HEK293 (cell line): ENCODE measurements around the gene DACT2.

Experiments used
- SP2 ChIP-seq: fragments of 450-650 bp; formaldehyde crosslinking; IDR thresholded peaks from 2 replicates; pipeline ENCODE4 v1.5.1; 2016; ENCODE audit warnings: missing biosample characterization, missing genetic modification characterization
- ZFP37 ChIP-seq: fragments of 450-650 bp; formaldehyde crosslinking; IDR thresholded peaks from 2 replicates; pipeline ENCODE4 v1.5.1; 2016; ENCODE audit warnings: missing biosample characterization, missing genetic modification characterization
- TF ChIP-seq, protein P1 (sequence below): fragments of 450-650 bp; formaldehyde crosslinking; IDR thresholded peaks from 2 replicates; pipeline ENCODE4 v1.5.1; 2016; ENCODE audit warnings: missing biosample characterization, missing genetic modification characterization
- TF ChIP-seq, protein P2 (sequence below): fragments of 450-650 bp; formaldehyde crosslinking; IDR thresholded peaks from 2 replicates; pipeline ENCODE4 v1.5.1; 2016; ENCODE audit warnings: missing biosample characterization, missing genetic modification characterization

DNA sequence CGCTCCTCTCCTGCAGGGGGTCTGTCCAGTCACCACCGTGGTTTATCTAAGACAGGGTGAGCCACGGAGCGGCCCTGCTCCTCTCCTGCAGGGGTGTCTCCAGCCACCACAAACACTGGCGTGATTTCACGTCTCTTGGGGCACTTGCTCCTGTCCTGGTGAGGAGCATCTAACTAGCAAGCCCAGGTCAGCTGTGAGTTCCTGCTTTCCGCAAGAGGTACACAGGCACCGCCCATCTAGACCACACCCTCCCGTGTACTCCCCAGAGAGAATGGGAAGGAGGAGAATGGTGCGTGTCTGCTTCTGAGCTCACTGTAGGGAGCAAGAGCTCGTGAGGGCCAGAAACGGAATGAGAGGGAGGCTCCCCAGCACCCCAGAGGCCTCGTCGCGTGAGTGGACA is 40.7 kb downstream of the DACT2 start:
- TF ChIP-seq, protein P1, sequence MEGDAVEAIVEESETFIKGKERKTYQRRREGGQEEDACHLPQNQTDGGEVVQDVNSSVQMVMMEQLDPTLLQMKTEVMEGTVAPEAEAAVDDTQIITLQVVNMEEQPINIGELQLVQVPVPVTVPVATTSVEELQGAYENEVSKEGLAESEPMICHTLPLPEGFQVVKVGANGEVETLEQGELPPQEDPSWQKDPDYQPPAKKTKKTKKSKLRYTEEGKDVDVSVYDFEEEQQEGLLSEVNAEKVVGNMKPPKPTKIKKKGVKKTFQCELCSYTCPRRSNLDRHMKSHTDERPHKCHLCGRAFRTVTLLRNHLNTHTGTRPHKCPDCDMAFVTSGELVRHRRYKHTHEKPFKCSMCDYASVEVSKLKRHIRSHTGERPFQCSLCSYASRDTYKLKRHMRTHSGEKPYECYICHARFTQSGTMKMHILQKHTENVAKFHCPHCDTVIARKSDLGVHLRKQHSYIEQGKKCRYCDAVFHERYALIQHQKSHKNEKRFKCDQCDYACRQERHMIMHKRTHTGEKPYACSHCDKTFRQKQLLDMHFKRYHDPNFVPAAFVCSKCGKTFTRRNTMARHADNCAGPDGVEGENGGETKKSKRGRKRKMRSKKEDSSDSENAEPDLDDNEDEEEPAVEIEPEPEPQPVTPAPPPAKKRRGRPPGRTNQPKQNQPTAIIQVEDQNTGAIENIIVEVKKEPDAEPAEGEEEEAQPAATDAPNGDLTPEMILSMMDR (tag by site-specific recombination): no peak
- no peak for TF ChIP-seq SP2 (tag by site-specific recombination)
- TF ChIP-seq, protein P2, sequence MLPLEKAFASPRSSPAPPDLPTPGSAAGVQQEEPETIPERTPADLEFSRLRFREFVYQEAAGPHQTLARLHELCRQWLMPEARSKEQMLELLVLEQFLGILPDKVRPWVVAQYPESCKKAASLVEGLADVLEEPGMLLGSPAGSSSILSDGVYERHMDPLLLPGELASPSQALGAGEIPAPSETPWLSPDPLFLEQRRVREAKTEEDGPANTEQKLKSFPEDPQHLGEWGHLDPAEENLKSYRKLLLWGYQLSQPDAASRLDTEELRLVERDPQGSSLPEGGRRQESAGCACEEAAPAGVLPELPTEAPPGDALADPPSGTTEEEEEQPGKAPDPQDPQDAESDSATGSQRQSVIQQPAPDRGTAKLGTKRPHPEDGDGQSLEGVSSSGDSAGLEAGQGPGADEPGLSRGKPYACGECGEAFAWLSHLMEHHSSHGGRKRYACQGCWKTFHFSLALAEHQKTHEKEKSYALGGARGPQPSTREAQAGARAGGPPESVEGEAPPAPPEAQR (tag by site-specific recombination): no peak
- TF ChIP-seq ZFP37 (tag by site-specific recombination): no peak
